GM12878 (cell line): Measurements from ENCODE around the gene ARMC9.

Experiments
- BCLAF1 ChIP-seq: fragments of 450-650 bp; IDR thresholded peaks from 2 replicates; pipeline ENCODE4 v1.6.1; 2017; ENCODE audit warnings: antibody characterized with exemption, mild to moderate bottlenecking, moderate library complexity
- CREB1 ChIP-seq: IDR thresholded peaks from 2 replicates; pipeline ENCODE4 v1.6.1; 2012; ENCODE audit warnings: low read depth, mild to moderate bottlenecking, inconsistent platforms
- IKZF1 ChIP-seq: fragments of 450-650 bp; conservative IDR thresholded peaks from 2 replicates; pipeline ENCODE4 v1.6.1; 2017; ENCODE audit warnings: antibody characterized with exemption, mild to moderate bottlenecking
- NRF1 ChIP-seq: conservative IDR thresholded peaks from 2 replicates; pipeline ENCODE4 v1.6.1; 2011; ENCODE audit warnings: mild to moderate bottlenecking, low read depth, low read length, improper control_type of control experiment
- TAF1 ChIP-seq: IDR thresholded peaks from 2 replicates; pipeline ENCODE4 v1.6.1; 2011; ENCODE audit warnings: mild to moderate bottlenecking, low read depth, low read length, borderline replicate concordance
- ZNF384 ChIP-seq: IDR thresholded peaks from 2 replicates; pipeline ENCODE4 v1.6.1; 2012; ENCODE audit warnings: low read depth, mild to moderate bottlenecking, low read length, improper control_type of control experiment, borderline replicate concordance
- TF ChIP-seq, protein P1 (sequence below), 3 experiments: IDR thresholded peaks in 2 of 3; conservative IDR thresholded peaks in 1 of 3; 2 replicates each; pipeline ENCODE4 v1.5.1; 2011; ENCODE audit warnings: low read depth in 3 of 3, low read length in 3 of 3, mild to moderate bottlenecking in 3 of 3, control low read depth in 2 of 3, moderate library complexity in 2 of 3, inconsistent platforms in 1 of 3, mixed read lengths in 1 of 3; ENCODE audit not compliant: control insufficient read depth in 2 of 3, insufficient read depth in 1 of 3; ENCODE audit errors: extremely low read depth in 1 of 3
- TF ChIP-seq, protein P2 (sequence below): IDR thresholded peaks from 2 replicates; pipeline ENCODE4 v1.6.1; 2011; ENCODE audit warnings: borderline replicate concordance, low read depth, mild to moderate bottlenecking, moderate library complexity, mixed read lengths, low read length; ENCODE audit not compliant: insufficient read depth; ENCODE audit errors: extremely low read length

GRCh38 chr2:231189571-231190495, 8.6 kb upstream of the ARMC9 start:
- no peak for TF ChIP-seq IKZF1
- TF ChIP-seq BCLAF1, result no peak
- TF ChIP-seq, protein P1, sequence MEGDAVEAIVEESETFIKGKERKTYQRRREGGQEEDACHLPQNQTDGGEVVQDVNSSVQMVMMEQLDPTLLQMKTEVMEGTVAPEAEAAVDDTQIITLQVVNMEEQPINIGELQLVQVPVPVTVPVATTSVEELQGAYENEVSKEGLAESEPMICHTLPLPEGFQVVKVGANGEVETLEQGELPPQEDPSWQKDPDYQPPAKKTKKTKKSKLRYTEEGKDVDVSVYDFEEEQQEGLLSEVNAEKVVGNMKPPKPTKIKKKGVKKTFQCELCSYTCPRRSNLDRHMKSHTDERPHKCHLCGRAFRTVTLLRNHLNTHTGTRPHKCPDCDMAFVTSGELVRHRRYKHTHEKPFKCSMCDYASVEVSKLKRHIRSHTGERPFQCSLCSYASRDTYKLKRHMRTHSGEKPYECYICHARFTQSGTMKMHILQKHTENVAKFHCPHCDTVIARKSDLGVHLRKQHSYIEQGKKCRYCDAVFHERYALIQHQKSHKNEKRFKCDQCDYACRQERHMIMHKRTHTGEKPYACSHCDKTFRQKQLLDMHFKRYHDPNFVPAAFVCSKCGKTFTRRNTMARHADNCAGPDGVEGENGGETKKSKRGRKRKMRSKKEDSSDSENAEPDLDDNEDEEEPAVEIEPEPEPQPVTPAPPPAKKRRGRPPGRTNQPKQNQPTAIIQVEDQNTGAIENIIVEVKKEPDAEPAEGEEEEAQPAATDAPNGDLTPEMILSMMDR (IDR thresholded peaks at IDR 0.05 in 2 of 3, conservative IDR thresholded peaks at IDR 0.05 in 1 of 3; ENCODE audit: control insufficient read depth in 2 of 3, extremely low read depth in 1 of 3, insufficient read depth in 1 of 3, low read depth in 3 of 3, low read length in 3 of 3), result no peak
- TF ChIP-seq ZNF384, result no peak
- no peak for TF ChIP-seq NRF1
- no peak for TF ChIP-seq TAF1
- TF ChIP-seq, protein P2, sequence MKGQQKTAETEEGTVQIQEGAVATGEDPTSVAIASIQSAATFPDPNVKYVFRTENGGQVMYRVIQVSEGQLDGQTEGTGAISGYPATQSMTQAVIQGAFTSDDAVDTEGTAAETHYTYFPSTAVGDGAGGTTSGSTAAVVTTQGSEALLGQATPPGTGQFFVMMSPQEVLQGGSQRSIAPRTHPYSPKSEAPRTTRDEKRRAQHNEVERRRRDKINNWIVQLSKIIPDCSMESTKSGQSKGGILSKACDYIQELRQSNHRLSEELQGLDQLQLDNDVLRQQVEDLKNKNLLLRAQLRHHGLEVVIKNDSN, result no peak
- no peak for TF ChIP-seq CREB1
